Skeletal muscle cell (primary cell): Measurements from ENCODE around the gene CDPF1.
"Not testable (repeated sequence)": the region's sequence is repeated elsewhere in the genome, so short reads cannot be mapped to it uniquely, and the experiment has no call there.

Experiments used
- DNase-seq: peaks from one replicate; pipeline ENCODE4 v3.0.0-alpha.2; 2010; ENCODE audit warnings: low read depth
- H3K4me3 ChIP-seq: 2 replicates; pipeline ENCODE4 v1.5.1; 2011; ENCODE audit warnings: low read depth, mild to moderate bottlenecking, control low read depth, low read length, moderate library complexity

CDPF1 gene

DNA sequence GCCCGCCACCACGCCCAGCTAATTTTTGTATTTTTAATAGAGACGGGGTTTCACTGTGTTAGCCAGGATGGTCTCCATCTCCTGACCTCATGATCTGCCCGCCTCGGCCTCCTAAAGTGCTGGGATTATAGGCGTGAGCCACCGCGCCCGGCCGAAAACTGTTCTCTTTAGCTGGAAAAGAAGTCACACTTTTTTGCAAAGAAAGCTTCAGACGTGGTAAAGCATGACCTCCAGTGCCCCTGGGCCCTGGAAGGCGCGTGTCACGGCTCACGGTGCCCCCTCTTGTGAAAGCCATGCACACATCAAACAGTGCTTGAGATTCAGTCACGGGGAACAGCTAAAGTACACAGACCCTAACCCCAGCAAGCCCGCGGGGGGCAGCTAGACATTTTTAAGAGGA is 51.3 kb downstream of the CDPF1 start:
- not testable (repeated sequence) for H3K4me3 ChIP-seq, DNase-seq

DNA sequence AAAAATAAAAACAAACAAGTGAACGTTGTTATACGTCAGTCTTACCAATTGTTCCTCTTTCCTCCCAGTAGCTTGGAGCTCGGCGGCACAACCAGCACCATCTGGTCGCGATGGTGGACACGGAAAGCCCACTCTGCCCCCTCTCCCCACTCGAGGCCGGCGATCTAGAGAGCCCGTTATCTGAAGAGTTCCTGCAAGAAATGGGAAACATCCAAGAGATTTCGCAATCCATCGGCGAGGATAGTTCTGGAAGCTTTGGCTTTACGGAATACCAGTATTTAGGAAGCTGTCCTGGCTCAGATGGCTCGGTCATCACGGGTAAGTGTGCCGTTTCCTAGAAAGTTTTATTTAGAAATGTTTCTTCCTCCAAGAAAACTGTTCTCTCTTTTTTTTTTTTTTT is 51.8 kb downstream of the CDPF1 start:
- H3K4me3 ChIP-seq, result no peak overlapping the region
- DNase-seq, result no peak

DNA sequence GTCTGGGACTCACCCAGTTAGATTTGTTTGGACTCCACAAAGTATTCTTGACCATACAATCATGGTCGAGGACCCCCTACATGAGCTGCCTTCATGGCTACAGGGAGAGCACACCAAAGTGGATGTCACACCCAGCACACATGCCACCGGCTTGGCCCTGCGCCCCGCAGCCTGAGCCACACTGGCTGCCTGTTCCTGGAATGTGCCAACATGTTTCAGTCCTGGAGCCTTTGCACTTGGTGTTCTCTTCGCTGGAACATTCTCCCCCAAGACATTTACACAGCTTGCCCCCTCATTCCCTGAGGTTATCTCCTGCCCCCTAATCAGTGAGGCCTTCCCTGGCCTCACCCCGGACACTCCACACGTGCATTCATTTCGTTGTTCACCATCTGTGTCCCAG is 53.8 kb downstream of the CDPF1 start:
- no peak overlapping the region for H3K4me3 ChIP-seq
- no peak for DNase-seq

DNA sequence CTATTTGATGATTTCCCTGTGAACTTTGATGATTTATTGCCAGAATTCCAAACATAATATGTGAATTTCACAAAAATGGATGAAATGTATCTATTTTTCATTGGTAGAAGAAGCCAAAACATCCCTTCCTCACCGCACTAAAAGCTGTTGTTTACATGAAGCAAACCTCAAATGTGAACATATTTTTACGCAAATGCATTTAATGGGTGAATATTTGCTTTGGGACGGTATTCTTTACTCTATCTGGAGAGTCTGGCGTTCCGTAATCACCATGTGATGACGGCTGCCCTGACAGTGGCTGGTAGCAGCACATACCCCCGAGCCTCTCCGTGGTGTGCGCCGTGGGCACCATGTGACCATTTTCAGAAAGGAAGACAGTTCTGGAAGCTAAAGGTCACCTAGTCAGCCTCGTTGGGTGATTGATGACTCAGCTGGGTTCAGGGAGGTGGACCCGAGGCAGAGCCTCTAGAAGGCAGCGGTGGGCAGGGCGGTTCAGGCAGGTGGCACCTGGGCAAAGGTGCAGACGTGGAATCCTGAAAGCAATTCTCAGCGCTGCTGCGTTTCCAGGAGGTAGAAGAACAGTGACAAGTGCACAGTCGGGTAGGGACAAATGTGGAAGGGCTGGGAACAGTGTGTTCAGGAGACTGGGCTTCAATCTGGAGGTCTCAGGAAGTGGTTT is 54.5 kb downstream of the CDPF1 start:
- H3K4me3 ChIP-seq, result no peak overlapping the region
- DNase-seq, result no peak
